ENCODE measurements around the gene PKD2.

PKD2 gene

DNA sequence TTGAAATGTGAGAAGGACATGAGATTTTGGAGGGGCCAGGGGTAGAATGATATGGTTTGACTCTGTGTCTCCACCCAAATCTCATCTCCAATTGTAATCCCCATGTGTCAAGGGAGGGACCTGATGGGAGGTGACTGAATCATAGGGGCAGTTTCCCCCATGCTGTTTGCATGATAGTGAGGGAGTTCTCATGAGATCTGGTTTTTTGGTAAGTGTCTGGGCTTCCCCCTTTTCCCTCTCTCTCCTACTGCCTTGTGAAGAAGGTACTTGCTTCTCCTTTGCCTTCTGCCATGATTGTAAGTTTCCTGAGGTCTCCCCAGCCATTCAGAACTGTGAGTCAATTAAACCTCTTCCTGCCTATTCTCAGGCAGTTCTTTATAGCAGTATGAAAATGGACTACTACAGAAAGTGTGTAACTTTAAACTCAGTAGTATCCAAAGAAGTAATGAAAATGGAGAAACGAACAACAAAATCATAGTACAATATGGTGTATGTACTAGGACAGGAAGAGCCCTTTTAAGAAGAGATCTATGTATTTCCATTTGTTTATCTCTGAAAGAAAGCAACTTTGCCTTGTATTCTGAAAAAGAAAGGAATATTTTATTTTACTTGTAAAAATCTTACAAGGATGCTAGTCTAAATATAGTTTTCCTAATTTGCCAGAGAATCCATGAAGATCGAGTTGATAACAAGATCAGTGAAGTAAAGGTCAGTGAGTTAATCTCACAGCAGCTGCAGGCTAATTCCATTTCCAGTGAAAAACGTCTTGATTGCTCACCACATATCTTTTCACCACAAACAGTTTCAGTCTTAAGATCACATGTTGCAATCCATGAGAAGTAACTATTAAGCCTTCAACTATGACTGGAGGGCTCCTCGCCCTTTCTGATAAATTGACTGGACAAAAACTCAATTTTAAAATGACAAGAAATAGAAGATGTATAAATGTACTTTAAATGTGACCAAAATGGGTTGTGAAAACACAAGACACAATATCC lies 20.5 kb downstream of the PKD2 start:
- DNase-seq (ENCODE audit: low read depth): no peak

- no peak for DNase-seq (ENCODE audit: low read depth)
Observed at GRCh38 chr4:88028946-88029345, 21.5 kb downstream of the PKD2 start.

DNA sequence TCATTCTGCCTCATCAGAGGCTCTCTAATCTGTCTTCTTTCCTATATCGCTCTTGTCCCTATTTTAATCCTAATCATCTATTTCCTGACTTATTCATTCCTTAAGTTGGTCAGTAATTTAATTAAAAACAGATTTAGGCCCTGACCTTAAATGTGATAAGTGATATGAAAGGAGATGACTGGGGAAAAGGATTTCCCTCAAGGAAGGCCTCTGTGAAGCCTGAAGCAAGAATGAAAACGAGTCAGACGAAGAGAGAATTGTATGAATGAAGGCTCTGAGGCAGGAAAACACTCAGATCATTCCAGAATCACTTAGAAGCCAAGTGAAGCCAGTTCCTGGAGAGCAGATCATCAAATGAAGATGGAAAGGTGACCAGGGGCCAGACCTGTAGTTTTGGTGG lies 22.1 kb downstream of the PKD2 start:
- DNase-seq (ENCODE audit: low read depth): no peak

- no peak for DNase-seq (ENCODE audit: low read depth)
Observed at GRCh38 chr4:88030565-88031310, 23.3 kb downstream of the PKD2 start.

DNA sequence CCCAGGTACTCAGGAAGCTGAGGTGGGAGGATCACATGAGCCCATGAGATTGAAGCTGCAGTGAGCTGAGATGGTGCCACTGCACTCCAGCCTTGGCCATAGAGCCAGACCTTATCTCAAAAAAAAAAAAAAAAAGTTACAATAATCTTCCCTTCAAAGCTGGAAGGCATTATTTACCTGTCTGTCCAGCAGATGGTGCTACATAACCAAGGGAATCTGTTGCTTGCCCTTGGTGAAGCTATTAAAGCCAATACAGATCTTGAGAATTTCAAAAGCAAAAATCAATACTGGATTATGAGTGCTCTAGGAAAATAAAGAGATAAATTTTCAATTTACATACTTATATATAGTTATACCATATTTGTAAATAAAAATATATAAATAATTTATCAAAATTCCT lies 25.9 kb downstream of the PKD2 start:
- no peak for DNase-seq (ENCODE audit: low read depth)

- no peak for DNase-seq (ENCODE audit: low read depth)
Observed at GRCh38 chr4:88035292-88035691, 27.9 kb downstream of the PKD2 start.

- DNase-seq (ENCODE audit: low read depth): no peak
Observed at GRCh38 chr4:88037447-88037846, 30.0 kb downstream of the PKD2 start.

GRCh38 chr4:88037936-88038335 lies 30.5 kb downstream of the PKD2 start:
- DNase-seq (ENCODE audit: low read depth): no peak

DNA sequence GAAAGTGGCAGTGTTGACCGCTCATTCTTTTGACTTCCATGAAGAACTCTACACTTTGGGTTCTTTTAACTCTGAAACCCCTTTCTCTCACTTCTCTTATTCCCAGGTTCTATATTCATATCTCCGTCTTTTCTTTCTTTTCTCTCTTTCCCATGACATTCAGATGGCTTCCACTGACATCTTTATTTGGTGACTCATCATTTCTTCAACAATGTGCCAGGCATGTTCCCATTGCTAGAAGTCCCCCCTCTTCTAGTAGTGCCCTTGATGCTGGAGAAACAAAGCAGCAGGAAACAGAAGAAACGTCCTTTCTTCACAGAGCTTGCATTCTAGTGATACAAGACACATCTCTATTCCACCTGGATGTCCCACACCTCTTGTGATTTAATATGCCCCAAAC lies 33.3 kb downstream of the PKD2 start:
- DNase-seq (ENCODE audit: low read depth): no peak

DNA sequence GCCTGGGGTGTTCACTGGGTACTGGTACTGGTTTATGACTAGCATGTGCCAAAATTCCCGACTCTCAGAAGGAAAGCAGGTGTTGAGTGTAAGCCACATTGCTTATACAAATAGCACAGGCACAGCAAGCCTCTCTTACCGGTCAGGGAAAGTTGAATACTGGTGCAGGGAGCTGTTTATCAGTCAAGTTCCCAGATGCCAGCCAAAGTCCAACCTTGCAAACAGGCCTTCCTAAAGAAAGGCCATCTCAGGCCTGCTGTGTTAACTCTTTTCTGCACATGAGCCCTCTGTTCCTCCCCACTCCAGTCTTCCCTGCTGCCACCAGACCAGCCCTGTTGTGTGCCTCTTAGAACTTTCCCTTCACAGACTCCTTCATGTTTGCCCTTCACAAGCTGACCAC lies 34.2 kb downstream of the PKD2 start:
- DNase-seq (ENCODE audit: low read depth): no peak

DNA sequence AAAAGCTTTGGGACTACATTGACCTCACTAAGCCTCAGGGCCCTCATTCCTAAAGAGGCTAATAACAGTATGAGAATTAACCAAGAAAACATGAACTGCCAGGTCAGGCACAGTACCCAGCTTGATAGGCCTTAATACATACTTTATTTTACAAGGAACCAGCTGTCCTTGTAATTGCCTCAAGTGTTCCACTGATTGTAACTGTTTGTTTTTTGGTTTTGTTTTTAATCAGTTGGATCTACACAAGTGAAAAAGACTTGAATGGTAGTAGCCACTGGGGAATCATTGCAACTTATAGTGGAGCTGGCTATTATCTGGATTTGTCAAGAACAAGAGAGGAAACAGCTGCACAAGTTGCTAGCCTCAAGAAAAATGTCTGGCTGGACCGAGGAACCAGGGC lies 35.6 kb downstream of the PKD2 start:
- DNase-seq (ENCODE audit: low read depth): no peak

DNA sequence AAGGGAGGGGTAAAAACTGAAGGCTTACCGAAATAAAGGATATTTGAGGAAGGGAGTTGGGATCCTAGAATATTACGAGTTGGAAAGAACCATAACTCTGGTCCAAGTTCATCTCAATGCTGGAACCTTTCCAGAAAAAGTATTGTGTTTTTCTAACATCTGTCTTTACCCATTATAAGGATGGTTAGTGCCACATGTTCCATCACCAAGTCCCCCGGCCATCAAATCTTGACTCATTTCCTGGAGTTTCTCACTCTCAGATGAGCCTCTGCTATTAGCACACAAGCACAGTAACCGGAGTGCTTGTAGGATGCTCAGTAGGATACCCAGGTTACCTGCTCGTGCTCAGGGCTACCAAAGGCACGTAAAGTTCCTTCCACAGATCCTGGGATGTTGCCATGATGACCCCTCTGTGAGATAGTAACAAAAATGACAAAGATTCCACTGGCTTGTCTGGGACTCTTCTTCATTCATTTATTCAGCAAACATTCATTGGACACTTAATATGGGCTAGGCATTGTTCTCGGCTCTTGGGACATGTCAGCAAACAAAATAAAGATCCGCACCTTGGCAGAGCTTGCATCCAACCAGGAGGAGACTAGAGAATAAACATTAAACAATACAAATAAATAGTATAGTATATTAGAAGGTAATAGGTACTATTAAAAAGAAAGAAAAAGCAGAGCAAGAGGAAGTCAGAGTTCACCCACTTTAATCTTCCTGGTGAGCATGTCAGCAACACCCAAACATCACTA lies 36.3 kb downstream of the PKD2 start:
- DNase-seq (ENCODE audit: low read depth): no peak

DNA sequence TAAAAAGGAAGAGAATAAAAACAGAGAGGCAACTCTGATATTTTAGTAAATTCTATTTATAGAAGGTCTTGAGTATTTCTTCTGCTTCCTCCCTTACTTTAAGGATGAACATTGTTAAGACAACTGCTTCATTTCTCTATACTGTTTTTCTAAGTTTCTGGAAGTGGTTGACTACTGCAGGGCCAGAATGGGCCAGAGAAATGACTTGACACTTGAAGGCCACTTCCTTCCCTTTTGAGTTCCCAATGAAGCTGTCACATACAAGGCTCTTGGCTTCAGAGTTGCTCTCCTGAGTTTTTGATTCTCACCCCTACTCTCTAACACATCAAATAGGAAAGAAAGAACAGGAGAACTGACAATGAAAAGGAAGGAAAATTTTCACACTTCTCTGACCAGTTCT lies 37.6 kb downstream of the PKD2 start:
- no peak for DNase-seq (ENCODE audit: low read depth)

- DNase-seq (ENCODE audit: low read depth): no peak
Observed at GRCh38 chr4:88054229-88054628, 46.8 kb downstream of the PKD2 start.

DNA sequence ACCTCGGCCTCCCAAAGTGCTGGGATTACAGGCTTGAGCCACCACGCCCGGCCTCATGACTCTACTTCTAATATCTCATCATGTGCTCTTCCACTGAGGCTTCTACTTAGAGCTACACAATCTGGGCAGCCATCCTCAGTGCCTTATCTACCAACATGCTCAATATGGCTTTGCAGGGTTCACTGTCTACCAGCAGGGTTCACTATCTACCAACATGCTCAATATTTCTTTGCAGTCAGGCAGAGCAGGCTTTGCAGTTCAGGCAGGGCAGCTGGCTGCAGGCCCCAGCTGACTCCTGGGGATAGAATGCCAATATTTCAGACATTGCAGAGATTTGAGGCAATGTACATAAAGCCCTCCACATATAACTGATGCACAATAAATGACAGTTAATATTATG lies 47.5 kb downstream of the PKD2 start:
- no peak for DNase-seq (ENCODE audit: low read depth)

GRCh38 chr4:88058295-88058694 lies 50.9 kb downstream of the PKD2 start:
- no peak for DNase-seq (ENCODE audit: low read depth)

DNA sequence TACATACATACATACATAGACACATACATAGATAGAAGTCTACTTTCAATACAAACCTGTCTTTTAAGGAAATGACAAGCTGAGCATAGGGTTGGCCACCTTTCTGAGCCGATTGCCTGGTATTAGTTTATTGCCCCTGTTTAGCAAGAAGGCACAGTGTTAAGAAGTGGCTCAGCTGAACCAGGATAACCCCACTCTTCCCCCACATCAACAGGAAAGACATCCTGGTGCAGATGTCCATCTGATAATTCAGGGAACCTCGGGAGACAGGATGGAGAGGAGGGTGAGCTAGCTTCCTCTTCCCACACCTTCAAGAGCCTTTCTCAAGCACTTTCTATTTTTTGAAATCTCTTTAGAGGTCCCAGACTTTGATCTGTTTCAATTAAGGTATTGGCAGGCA lies 52.3 kb downstream of the PKD2 start:
- no peak for DNase-seq (ENCODE audit: low read depth)

- DNase-seq (ENCODE audit: low read depth): no peak
Observed at GRCh38 chr4:88060431-88060830, 53.0 kb downstream of the PKD2 start.

GRCh38 chr4:88062311-88062710 lies 54.9 kb downstream of the PKD2 start:
- DNase-seq (ENCODE audit: low read depth): no peak

GRCh38 chr4:88062843-88063242 lies 55.4 kb downstream of the PKD2 start:
- DNase-seq (ENCODE audit: low read depth): no peak

DNA sequence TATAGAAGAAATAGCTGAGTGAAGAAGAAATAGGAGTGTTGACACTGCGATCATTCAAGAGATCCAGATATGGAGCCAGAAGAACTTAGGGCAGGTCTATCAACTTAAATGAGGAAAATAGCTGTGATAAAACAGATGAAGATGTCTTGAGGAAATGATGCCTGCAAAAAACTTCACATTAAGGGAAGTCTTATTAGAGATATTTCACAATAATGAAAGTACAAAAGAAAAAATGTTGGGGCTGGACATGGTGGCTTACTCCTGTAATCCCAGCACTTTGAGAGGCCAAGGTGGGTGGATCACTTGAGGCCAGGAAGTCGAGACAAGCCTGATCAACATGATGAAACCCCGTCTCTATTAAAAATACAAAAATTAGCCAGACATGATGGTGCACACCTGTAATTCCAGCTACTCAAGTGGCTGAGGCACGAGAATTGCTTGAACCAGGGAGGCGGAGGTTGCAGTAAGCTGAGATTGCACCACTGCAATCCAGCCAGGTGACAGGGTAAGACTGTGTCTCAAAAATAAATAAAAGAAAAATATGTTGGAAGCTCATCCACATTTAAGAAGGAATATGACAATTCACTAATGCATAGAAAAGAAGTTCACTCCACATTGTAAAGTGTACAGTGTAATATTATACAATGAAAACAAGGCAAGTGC lies 56.3 kb downstream of the PKD2 start:
- DNase-seq (ENCODE audit: low read depth): no peak

DNA sequence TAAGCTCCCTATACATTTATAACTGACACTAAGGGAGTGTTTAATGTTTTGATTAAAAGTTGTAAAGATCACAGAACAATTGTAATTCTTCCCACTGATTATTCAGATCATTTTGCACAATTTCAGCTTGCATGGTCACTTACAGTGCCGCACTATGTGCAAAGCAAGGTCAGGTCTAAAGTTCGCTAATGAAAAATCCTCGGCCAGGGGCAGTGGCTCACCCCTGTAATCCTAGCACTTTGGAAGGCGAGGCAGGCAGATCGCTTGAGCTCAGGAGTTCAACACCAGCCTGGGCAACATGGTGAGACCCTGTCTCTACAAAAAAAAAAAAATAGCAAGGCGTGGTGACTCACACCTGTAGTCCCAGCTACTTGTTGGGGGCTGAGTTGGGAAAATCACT lies 57.0 kb downstream of the PKD2 start:
- DNase-seq (ENCODE audit: low read depth): no peak
